Measurements from ENCODE around the gene ABCC6.
A peak's percentile ranks its signal among the peaks of the same experiment; 100 is the strongest.
"Not testable (repeated sequence)": the region's sequence is repeated elsewhere in the genome, so short reads cannot be mapped to it uniquely, and the experiment has no call there.

Gene ABCC6

DNA sequence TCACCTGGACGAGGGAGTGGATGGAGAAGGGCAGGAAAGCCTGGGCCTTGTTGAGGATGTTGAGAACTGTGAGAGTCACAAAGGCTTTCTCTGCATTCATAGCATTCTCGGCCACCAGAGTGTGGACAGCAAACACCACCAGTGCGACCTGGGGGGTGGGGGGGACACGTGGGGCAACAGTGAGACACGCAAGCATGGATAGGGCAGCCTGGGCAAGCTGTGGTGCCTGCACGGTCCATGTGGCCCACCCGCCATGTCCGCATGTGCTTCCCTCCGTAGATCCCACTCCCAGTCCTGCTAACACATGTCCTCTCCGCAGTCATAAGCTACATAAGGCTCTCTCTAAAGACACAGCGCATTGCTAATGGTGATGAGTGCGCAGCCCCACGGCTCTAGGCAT is 34.5 kb downstream of the ABCC6 start:
- no peak for DNase-seq

DNA sequence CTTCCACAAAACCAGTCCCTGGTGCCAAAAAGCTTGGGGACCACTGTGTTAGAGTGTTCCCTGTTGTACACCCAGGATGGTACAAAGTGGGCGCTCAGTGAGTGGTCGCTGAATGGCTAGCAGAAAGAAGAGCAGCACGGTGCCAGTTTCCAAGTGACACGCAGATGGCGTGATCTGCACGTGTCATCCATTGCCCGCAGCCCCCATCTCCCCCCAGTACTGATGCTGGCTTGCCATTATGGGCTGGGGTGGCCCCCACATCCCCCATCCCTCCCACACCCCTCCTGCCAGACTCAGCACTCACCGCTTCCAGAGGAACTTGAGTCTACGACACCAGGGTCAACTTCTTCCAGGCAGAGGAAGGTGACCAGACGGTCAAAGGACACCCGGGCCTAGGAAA is 36.5 kb downstream of the ABCC6 start:
- DNase-seq: no peak

DNA sequence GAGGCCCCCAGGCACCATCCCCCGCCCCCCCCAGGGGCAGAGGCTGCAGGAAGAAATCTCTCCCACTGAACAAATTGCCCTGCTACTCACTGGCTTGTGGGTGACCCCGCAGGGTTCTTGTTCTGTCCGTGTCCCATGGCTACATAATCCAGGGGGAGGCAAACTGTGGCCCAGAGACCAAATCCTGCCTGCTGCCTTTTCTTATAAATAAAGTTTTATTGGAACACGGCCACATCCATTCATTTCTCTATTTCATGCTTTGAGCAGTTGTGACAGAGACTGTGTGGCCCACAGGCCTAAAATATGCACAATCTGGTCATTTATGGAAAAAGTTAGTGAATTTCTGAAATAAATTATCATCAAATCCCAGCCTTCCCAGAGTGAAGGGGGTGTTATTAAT is 38.2 kb downstream of the ABCC6 start:
- no peak for DNase-seq

DNA sequence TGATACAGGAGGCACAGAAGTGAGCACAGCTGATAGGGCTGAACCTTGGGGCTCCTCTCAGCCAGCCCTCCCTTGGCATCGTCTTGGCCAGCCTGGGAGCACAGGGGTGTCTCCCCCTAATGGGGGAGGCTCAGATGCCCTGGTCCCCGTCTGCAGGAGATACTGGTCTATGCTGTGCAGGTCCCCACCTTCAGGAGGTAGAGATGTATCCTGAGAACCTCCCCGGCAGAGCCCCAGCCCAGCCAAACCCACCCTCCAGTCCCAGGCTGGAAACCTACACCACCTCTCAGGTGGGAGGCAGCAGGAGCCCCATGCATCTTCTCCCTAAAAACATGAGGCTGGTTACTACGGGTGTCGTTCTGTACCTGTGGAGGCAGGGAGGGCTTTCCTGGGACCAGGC is 38.7 kb downstream of the ABCC6 start:
- no peak for DNase-seq

DNA sequence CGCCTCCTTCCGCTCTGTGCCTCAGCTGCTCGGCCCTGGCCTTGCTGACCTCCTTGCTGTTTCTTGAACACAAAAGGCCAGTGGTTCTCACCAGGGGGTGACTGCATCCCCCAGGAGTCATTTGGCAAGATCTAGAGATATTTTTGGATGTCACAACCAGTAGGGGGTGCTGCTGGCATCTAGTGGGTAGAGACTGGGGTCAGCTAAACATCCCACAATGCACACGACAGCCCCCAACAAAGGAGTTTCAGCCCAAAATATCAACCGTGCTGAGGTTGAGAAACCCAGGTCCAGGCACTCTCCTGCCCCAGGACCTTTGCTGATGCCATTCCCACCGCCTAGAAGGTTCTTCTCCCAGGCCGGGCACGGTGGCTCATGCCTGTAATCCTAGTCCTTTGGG is 39.7 kb downstream of the ABCC6 start:
- no peak for DNase-seq

DNA sequence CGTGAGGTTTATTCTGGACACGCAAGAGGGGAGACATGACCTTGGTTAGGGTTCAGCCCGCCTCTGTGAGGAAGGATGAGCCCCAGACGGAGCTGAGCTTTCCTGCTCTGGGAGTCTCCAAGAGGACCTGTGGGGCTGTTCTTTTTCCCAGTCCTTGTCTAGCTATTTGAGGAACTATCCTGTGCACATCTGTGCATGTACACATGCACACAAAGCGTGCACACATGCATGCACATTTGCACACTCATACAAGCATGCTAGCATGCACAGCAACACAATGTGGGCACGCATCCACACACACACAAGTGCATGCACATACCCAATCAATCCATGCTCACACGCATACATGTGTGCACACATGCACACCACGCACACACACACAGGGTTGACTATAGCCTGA is 40.4 kb downstream of the ABCC6 start:
- no peak for DNase-seq

DNA sequence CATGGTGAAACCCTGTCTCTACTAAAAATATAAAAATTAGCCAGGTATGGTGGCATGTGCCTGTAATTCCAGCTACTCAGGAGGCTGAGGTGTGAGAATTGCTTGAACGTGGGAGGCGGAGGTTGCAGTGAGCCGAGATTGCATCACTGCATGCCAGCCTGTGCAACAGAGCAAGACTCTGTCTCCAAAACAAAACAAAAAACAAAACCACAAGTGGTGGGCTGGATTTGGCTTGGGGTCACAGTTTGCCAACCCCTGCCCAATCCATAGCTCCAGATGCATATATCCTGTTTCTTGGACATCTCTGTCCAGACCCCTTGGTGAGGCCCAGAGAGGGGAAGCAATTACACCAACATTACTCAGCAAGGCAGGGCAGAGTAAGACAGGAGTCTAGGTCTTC is 41.5 kb downstream of the ABCC6 start:
- peak in 1 of 2 donors; percentile 9 for DNase-seq

DNA sequence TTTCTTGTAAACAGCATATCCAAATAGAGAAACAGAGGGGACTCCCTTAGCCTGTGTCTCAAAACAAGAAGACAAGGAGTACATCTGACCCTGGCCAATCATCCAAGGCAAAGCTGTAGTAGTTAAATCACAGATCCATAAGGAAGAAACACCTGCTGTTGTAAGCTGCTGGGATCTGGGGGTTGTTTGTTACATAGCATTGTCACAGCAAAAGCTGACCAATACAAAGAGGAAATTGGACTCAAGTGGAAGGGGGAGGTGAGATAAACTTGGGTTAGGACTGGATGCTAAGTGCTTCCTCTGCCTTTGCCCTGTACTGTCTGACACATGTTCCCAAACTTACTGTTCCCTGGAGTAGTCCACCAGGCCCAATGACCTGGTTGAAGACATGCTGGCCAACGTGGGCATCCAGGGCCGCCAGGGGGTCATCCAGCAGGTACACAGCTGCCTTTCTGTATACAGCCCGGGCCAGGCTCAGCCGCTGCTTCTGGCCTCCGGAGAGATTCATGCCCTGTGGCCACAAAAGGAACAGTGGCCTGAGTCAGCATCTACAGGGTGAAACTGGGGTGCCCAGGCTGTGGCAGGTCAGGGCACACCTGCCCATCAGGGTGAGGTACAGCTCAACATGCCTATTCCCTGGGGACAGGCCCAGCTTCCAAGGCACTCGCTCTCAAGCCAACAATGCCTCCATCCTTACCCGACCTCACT is 44.7 kb downstream of the ABCC6 start:
- no peak for DNase-seq

DNA sequence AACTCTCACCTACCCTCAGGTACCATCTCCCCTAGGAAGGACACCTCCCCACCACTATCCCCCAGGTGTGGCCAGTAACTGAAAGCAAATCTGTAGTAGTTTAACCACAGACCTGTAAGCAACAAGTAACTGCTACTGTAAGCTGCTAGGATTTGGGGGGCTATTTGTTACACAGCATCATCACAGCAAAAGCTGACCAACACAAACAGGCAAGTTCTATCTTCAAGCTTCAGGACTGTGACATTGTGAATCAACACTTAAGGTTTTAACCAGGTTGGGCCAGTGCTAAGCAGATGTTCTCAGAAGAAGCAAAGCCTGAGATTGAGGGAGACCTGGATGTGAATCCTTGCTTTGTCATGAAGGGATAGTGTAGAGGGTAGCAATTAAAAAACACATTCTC is 47.0 kb downstream of the ABCC6 start:
- DNase-seq: no peak

DNA sequence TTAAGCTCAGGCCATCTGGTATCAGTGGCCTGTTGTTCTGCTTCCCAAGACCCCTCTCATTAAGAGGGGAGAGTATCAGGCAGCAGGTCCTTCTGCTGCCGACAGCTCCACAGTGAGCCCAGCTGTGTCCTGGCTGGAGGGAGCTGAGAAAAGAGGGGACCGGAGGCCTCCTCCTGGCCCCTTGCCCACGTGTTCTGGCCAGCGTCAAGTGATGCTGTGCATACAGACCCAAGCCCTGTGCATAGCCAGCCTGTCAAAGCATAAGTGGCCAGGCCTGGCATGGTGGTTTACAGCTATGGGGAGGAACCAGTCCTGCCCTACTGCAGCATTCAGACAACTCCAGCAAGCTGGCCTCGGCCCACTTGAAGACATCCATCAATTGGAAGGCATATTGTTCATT is 48.0 kb downstream of the ABCC6 start:
- DNase-seq: no peak

DNA sequence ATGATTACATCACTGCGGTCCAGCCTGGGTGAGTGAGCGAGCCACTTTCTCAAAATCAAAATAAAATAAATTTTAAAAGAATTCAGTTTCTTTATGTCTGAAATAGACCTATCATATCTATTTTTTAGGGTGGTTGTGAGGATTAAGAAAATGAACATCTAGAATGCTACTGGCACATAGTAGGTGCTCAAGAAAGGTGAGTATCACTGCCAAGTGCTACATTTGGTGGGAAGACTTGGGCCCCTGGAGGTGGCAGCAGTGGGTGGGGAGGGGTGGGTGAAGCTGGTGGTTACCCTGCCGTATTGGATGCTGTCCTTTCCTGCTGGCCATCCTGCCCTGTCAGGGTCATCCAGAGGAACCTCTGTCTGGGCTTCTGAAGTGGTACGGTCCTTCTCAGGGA is 50.3 kb downstream of the ABCC6 start:
- no peak for DNase-seq

DNA sequence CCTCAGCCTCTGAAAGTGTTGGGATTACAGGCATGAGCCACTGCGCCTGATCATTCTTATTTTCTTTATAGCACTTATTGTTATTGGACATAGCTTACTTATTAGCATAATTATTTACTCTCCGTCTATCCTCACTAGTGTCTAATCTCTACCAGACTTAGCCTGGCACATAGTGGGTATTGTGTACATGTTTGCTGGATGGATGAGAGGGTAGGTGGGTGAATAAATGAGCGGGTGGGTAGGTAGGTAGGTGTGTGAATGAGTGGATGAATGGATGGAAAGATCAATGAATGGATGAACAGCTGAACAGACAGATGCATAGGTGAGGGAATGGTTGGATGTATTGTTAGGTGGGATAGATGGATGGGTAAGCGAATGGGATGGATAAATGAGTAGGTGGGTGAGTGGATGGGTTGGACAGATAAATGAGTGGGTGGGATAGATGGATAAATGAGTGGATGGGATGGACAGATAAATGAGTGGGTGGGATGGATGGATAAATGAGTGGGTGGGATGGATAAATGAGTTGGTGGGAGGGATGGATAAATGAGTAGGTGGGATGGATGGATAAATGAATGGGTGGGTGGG is 51.9 kb downstream of the ABCC6 start:
- peak in 1 of 2 donors; percentile 22 for DNase-seq

DNA sequence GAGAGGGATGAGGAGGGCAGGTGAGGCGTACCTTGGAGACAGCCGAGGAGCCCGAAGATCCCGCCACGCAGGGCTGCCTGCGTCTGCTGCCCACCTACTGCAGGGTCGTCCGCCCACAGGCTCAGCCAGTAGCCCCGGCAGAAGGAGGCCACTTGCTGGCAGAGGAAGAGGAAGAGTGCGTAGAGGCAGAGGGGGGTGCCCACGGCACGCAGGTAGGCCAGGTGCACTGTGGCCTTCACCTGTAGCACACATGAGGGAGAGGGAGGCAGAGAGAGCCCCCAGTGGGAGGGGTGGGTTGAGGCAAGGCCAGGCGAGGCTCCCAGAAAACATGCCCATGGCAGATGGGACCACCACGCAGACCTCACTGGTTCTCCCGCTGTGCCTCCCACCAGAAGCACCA is 53.7 kb downstream of the ABCC6 start:
- no peak for DNase-seq

DNA sequence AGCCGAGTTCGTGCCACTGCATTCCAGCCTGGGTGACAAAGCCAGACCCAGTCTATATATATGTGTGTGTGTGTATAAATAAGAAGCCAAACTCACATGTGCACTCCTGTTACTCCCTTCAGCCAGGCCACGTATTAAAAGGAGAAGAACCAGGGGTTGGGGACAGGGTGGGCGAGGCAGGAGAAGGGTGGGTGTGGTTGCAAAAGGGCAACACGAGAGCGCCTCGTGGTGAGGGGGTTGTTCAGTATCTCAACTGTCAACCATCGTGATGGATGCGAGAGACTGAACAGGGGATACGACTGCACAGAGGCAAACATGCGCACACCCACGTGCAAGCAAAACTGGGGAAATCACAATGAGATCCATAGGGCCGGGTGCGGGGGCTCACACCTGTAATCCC is 54.9 kb downstream of the ABCC6 start:
- no peak for DNase-seq

DNA sequence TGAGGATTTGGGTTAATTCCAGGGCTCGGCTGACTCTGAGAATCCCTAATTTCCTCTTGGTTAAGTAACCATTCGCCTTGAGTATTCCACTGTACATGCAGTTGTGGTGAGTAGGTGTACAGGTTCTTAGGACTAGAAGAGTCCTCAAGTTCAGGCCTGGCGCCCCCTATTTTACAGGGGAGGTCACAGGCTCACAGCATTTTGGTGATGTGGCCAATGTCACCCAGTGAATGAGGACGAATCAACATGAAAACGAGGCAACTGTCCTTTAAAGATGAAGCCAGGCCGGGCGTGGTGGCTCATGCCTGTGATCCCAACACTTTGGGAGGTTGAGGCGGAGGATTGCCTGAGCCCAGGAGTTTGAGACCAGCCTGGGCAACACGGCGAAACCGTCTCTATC is 55.4 kb downstream of the ABCC6 start:
- DNase-seq: no peak

DNA sequence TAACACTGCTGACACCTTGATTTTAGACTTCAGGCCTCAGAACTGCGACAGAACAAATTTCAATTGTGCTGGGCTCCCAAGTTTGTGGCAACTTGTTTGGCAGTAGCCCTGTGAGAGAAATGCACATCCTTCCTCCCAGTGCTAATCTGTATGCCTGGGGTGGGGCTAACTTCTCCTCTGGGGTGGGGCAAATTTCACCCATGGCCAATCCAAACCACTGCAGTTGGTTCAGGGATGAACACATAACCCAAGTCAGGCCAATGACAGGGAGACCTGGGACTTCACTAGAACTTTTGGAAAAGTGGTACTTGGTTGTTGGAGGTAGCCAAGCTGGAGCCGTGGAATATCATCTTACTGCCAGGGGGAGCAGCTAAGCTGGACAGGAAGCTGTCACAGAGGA is 56.3 kb downstream of the ABCC6 start:
- no peak for DNase-seq

DNA sequence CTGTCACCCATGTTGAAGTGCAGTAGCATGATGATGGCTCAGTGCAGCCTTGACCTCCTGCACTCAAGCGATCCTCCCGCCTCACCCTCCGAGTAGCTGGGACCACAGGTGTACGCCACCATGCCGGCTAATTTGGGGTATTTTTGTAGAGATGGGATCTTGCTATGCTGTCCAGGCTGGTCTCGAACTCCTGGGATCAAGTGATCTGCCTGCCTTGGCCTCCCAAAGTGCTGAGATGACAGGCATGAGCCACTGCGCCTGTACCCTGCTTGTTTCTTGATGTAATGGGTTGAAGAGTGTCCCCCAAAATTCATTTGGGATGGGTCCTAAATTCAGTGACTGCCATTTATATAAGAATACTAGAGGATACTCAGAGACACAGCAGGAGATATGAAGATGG is 57.2 kb downstream of the ABCC6 start:
- no peak for DNase-seq

DNA sequence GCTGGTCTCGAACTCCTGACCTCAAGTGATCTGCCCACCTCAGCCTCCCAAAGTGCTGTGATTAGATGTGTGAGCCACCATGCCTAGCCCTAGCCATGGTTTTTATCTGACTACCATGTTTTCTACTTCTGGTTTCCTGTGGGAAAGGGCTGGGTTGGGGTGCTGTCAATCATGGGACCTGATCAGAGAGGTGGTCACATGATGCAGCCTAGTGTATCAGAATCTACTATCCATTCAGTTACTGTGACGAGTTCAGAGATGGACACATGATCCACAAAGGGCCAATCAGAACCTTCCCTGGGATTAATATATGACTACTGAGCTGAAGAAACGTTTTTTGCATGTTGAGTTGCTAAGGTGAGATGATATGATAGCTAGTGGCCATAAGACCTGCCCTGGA is 59.1 kb downstream of the ABCC6 start:
- DNase-seq: no peak

DNA sequence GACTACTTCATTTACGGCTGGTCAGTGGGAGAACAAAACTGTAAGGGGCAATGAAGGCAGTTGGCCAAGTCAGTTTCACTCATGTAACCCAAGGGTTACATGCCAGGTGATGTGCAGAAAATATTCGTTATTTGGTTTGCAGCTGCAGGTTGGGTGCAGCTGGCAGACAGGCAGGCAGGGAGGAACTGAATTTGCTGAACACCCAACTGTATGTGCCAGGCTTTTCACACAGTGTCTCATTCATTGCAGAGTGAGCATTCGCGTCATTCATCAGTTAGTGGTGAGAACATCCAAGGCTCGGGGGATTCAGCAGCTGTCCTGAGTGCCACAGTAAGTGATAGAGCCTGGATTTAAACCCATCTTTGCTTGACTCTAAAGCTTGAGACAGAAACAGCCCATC is 59.7 kb downstream of the ABCC6 start:
- no peak for DNase-seq

DNA sequence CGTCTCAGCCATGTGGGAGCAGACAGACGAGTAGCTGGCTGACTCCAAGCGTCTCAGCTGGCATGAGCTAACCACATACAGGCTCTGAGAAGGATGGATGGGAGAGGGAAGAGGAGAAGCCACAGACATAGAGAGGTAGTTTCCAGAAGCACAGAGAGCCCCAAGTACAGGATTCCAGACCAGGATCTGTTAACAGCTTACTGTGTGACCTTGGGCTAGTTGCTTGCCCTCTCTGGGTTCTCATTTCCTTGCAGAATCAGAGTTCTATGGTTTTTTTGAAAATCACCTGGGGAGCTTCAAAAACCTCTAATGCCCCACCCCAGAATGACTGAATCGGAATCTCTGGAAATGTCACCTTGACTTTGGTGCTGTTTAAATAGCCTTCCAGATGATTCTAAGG is 60.2 kb downstream of the ABCC6 start:
- DNase-seq: no peak

DNA sequence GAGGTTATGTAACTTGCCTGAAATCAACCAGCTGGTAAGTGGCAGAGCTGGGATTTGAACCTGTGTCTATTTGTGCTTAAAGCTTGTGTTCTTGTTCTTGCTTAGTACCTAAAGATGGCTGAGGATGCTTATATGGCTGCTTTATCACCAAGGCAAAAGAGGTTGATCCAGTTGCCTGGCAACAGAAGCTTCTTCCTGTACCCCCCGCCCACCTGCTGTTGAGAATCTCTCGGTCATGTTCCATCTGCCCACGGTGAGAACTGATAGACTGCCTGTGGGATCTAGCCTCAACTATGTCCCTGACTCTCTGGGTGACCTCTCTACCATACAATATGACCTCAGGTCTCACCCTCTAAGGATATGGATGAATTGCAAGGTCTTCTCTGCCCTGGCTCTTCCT is 60.7 kb downstream of the ABCC6 start:
- DNase-seq: peak in 1 of 2 donors; percentile 35

DNA sequence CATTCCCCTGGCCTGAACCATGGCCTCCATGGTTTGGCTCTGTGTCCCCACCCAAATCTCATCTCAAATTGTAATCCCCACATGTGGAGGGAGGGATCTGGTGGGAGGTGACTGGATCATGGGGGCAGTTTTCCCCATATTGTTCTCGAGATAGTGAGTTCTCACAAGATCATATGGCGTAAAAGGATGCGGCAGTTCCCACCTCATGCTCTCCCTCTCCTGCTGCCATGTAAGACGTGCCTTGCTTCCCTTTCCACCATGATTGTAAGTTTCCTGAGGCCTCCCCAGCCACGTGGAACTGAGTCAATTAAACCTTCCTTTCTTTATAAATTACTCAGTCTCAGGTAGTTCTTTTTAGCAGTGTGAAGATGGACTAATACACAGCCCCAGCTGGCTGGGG is 61.5 kb downstream of the ABCC6 start:
- not testable (repeated sequence) for DNase-seq

DNA sequence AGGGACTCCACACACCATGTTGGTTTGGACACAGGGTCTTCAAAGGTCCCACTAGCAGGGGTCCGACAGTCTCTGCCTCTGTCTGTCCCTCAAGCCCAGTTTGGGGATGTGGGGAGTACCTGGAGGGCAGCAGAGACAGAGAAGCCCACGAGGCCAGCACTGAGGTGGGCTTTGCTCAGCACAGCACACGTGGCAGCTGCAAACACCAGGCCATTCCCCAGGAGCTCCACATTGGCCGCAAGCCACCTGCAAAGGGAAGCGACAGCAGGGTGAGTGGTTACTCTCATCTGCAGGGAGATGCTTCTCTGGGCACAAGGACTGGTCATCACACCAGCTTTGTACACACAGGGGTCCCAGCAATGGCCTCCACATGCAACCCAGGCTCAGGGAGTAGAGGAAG is 62.0 kb downstream of the ABCC6 start:
- no peak for DNase-seq

DNA sequence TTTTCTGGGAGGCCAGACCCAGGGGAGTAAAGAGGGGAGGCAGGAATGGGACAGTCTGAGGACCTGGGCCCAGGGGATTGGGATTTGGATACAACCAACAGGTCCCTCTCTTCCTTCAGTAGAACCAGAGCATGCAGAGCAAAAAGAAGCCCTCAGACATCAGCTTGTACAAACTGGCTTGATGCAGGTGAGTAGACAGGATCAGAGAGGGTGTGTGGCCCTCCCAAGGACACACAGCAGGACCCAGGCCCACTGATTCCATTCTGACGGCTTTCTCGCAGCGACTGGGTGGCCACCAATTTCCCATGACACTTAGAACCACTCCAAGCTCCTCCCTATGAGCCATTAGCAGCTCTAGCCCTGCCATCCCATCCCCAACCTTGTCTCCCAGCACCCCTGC is 63.6 kb downstream of the ABCC6 start:
- DNase-seq: no peak

DNA sequence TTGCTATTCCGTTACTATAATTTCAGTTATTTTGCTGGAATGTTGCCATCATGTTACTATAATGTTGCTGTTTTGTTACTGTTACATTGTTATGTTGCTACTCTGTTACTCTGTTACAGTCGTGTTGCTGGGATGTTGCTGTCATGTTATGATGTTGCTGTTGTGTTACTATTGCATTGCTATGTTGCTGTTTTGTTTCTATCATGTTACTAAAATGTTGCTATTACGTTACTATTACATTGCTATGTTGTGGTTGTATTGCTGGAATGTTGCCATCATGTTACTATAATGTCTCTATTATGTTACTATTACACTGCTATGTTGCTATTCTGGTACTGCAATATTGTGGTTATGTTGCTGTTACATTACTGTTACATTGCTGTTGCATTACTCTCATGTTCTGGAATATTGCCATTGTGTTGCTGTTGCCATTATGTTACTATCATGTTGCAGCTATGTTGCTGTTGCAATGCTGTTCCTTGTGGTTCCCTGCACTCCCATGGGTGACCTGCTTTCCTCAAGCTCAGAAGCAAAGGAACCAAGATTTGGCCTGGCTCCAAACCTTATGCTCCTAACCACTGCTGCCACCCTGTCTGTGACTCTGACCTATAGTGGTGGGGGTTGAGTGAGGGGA is 64.4 kb downstream of the ABCC6 start:
- DNase-seq: no peak

Measured in inflammatory macrophage (primary cell).